Left renal cortex interstitium (tissue), 4 donors: ENCODE measurements around the gene TRABD2B. TPM values are rescaled to one million over a fixed set of nuclear protein-coding genes. Genes with fewer than 3 reads are reported as not detected.

ENCODE experiments used
- DNase-seq, 4 donors: peaks; one replicate each; pipeline ENCODE4 v3.0.0-alpha.2; 2013; ENCODE audit warnings: low read depth in 4 of 4, low spot score in 2 of 4, missing footprints in 1 of 4
- polyA plus RNA-seq, 4 donors: library from polyadenylated mRNA; unstranded; fragments of 120-200 nt; gene quantifications; one replicate each; pipeline ENCODE4 v1.2.1, GENCODE V29; 2013; ENCODE audit not compliant: insufficient read length in 4 of 4

The TRABD2B gene
- 10 to 100 TPM; 13.9 to 29.5 (median 23.1) TPM for polyA plus RNA-seq

DNA sequence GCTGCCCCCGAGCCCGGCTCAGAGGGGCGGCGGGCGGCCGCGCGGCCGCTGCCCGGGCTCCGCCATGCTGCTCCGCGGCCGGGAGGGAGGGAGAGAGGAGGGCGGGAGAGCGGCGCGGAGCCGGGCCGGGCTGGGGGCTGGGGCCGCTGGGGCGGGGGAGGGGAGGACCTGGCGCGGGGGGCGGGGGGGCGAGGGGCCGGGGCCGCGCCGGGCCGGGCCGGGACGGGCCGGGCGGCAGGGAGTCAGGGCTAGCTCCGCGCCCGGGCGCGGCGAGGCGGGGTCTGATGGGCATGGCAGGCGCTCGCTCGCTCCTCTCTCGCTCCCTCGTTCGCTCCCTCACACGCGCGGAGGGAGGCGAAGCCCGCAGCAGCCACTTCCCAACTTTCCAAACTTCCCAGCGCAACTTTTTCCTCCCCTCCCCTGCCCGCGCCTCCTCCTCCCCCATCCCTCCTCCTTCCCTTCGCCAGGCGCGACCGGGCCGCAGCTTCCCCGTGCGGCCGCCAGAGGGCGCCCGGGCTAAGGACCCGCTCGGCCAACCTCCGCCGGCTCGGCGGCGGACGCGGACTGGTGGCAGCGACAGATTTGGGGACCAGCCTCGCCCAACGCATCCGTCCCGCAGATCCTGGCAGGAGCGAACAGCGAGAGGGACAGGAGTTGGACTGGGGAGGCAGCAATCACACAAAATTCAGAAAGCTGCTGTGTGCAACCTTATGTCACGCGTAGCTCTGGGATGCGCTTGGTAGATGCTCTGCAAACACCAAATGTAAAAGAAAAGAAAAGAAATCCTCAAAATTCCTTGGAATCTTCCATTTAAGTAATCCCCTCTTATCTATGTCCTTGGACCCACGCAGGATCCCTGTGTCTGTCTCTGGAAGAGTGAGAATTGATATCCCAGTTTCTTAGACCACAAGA lies at the start of gene TRABD2B:
Gene TRABD2B (minus strand): TSS at position 97 of the 912 bp plus-strand sequence.
- DNase-seq, result peak in 3 of 4 donors; percentile 66 to 78 (median 77)

DNA sequence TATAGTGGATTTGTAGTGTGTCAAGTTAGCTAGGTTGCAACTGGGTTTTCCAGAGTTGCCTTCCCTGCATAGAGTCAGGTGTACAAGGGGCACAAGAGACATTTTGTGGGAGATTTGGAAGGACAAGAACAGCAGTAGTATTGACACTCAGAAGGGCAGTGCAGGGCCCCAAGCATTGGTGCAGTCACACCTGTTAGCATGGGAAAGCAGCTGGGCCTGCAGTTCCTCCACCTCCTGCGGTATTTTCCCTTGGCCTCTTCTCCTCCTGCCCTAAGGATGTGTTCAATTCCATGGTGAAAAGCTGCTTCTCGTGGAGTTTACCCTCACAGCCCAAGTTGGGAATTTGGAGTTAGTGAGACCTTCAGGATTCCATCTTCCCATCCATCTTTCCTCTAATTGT lies 47.1 kb upstream of the TRABD2B start:
- DNase-seq, result no peak

DNA sequence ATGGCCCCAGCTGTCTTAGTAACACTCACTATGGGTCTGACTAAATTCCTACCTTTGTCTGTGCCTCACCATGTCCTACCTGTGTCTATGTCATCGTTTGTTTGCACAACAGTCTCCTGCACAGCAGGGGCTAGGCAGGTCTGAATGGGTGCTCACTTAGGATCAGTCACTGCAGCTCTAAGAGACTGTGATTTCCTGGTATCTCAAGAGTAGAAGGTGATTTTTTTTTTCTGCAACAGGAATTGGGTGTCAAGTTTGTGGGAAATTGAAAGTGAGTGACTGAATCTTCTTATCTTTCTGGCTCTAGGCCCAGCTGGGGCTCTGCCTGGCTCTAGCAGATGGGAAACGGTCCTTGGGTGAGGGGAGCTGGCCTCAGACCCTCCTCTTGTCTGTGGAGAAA lies 46.4 kb upstream of the TRABD2B start:
- DNase-seq, result no peak

DNA sequence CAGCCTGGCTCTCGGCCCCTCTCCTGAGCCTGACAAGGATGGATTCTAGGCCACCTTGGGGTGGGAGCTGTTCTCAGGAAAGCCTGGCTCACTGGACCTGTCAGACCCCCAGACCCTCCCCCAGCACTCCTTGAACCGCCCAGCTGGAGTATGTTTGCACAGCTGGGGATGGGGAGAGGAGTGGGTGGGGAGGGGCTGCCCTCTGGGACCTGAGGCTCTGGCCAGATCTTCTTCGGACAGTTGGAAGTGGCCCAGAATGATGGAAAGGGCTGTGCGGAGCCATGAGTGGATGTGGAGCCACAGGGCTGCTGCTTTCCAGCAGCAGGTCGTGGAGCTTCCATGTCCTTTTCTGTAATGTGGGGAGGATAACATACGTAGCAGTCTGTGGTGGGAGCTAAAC lies 43.0 kb upstream of the TRABD2B start:
- no peak for DNase-seq

DNA sequence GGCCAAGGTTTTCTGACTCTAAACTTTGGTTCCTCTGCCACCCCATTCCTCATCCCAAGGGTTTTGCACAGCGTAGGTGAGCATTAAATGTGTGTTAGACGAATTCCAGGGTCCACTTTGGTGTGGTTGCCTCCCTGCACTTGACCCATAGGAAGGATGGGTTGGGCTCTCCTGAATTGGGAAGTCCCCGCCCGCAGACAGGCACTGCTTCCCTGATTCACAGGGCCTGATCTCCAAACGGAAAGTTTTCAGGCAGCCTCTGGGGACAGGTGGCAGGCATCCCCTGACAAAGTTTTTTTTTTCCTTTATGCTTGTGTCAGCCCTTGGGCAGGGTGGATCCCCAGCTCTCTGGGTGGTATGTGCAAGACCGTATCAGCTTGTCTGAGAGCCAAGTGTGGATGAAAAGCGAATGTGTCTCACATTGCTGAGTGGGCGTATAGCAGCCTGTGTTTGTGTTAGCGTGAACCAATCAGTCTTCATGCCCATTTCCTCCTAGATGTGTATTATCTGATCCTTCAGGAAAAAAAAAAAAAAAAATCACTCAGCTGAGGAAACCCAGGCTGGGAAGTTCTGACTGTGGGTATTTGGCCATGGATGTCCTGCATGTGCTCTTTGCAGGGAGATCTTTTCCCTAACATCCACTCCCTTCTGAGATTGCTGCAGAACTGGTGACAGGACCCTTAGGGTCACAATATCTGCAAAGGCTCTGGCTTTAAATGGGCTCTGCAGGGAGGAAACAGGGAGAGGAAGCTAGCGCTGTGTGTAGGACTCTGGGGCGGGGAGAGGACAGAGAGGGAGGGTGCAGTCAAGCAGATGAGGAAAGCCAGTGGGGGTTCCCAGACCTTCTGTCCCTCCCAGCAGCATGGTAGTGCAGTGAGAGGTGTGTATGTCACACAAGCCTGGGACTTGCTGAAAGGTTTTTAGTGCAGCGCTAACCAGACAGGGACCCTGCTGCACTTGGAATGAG lies 42.2 kb upstream of the TRABD2B start:
- peak in 2 of 4 donors; percentile 63 to 69 for DNase-seq

DNA sequence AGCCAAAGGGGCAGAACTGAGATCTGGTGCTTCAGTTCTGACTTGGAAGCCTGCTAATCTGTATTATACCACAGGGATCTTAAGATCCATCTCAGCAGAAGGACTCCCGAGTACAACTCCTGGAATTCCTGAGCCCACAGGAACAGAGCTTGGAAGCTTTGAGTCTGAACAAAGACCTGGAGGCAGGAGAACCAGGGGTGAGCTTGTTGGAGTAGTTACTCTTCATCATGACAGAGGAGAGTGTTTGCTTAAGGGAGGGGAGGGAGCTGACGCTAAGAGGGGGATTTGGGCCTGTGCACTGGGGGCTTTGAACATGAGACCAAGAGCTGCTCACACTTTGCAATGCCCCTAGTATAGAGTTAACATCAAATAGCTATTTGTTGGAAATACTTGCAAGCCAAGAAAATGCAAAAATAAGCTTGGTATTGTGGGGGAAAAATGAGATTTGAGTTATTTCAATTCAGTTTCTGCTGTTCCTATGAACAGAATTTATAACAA lies 41.1 kb upstream of the TRABD2B start:
- no peak for DNase-seq

DNA sequence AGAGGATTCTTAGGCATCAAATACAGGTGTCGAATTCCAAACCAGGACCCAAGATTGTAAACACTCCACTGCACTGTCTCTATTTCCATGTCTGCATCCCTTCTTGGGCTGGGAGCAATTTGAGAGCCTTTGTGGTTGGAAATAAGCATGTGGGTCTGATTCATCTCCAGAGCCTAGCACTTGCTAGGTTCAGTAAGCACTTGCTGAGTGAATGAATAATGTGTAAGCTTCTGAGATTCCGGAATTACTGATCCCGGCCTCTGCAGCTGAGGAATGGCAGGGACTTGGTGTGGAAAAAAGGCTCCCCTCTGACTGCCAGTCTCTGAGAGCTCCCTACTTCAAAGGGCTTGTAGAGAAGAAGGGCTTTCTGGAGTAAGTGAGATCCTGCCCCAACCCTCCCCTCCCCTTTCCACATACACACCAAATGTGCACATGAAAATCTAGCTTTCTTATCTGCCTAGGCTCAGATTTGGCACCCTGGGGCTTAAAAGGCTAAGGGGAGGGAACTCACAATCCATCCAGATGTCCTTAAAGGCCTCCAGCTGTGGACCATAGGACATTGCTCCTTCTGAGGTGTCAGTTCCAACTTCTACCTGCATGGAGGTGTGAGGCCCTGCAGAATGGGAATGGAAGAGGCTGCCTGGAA lies 39.6 kb upstream of the TRABD2B start:
- no peak for DNase-seq

DNA sequence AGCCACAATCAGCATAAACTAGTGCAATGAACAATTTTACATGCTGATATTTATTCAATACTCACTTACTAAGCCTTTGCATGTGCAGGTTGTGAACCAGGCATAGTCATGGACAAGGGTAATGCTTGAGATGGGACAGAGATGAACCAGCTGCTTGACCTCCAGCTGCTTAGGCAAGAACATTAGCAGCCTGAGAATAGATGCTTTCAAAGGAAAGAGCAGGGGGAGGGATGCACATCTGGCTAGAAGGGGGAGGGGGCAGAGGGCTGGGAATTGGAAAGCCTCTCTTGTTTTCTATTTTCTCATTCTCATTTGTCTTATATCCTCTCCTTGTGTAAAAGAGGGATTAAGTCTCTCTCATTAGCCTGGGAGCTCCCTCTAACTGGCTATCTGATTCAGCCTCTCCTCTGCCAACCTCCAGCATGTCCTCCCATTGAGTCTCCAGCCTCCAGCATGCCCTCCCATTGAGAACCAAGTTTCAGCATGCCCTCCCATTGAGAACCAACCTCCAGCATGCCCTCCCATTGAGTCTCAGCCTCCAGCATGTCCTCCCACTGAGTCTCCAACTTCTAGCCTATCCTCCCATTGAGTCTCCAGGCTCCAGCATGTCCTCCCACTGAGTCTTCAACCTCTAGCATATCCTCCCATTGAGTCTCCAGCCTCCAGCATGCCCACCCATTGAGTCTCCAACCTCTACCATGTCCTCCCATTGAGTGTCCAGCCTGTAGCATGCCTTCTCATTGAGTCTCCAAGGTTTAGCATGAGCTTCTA lies 38.4 kb upstream of the TRABD2B start:
- no peak for DNase-seq

DNA sequence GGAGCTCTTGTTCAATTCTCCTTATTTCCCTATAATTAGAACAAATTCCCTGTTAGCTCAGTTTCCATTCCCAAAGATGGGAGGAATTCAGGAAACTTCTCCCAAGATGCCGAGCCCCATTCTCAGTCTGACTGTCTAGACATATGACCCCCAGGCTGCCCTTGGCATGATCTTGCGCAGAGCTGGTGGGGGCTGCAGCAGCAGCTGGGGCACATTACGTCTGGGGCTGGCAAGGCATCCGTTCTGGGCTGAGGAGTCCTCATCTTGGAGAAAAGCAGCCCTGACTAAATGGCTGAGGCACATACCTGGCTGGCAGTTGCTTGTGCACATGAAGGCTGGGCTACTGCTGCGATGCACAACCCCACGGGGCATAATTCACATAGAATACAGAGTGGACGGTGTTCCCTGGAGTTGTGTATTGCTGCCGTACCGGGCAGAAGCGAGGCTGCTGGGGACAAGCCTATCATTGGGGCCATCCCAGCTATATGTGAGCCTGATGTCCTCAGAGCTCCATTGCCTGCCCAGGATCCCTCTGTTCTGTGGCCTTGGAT lies 36.4 kb upstream of the TRABD2B start:
- no peak for DNase-seq

DNA sequence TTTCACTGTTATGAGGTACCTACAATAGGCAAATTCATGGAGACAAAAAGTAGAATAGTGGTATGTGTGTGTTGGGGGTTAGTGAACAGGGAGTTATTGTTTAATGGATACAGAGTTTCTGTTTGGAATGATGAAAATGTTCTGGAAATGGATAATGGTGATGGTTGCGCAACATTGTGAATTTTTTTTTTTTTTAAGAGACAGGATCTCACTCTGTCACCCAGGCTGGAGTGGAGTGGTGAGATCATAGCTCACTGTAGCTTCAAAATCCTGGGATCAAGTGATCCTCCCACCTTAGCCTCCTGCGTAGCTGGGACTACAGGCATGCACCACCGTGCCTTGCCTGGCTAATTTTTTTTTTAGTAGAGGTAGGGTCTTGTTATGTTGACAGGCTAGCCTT lies 34.5 kb upstream of the TRABD2B start:
- no peak for DNase-seq

DNA sequence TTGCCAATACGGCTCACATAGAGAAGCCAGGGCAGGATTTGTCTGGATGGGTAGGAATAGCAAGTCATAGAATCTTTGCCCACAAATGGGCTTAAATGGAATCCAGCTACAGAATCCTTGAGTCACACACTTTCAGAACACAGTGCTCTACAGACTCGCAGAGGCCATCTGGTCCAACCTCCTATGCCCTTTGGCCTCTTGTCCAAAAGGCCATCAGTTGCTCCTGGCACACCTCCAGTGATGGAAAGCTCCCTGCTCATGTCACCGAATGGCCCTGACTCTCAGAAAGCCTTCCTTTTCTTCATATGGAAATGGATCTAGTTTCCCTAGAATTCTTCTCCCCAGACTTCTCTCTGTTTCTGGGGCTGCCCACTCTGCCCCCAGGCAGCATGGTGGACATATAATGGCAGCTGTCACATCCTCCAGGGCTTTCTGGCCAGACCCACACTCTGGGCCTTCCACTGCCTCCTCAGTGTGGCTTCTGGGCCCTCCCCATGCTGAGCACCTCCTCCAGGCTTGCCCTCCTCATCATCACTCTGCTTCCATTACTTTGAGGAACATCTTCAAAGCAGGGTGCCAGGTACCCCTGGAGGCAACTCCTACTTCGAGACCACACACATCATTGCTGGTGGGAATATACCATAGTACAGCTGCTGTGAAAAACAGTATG lies 33.6 kb upstream of the TRABD2B start:
- DNase-seq, result no peak

DNA sequence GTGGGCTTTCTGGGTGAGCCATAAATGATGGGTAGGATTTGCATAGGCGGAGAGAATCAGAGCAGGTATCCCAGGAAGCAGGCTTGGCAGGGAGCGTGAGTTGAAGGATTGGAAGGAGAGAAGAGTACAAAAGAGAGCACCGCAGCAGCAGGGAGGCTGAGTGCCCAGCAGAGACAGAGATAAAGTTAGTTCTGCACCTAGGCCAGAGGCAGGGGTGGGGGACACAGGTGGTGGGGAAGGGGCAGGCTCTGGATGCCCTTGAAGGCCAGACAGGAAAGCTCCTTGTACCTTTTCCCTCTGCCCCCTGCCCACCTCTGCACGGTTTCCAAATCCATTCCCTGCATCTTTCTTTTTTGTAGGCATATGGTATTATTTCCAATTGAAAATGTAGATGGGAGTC lies 33.0 kb upstream of the TRABD2B start:
- DNase-seq, result no peak

DNA sequence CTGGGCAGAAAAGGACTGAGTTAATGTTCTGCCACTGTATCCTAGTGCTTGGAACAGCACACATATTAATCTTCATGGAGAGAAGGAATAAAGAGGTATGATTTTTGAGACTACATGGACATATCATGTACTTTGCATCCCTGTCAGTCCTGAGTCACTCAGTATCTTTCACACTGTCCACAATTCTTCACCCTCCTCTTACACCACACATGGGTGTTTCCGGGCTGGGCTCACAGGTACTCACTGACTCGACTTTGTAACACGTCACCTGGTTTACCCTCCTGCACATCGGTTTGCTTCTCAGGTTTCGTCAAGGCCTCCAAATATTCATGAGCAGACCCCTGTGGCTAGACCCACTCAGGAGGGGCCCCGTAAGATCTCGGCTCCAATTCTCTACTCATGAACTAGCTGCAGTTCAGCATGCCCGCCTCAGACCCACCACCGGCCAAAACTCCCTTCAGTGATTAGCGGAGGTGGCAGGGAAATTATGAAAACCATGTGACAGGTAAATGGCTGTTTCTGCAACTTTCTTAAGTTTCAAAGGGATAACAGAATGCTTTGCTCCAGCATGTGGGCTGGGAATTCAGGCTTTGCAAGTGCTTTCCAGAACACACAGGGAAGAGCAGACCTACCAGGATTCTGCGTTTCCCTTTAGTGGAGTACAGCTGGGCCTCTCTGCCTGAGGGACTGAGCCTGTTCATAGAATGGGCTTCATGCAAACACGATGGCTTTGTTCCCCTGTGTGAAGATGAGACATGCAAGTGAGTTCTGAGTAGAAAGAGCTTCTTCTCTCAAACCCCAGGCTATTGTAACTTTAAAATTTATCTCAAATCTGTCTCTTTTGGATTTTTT lies 31.3 kb upstream of the TRABD2B start:
- no peak for DNase-seq

DNA sequence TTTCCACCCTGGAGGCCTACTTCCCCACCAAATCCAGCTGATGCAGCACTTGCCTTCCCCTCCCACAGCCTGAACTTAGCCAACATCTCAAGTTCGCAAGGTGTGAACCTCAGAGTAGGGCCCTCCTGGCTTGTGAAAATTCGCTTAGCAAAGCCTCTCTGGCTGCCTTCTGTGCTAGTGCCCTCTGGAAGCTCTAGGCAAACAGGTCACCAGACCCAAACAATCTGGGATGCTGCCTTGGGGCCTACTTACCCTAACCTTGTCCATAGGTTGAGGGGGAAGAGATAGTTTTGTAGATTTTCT lies 30.3 kb upstream of the TRABD2B start:
- DNase-seq, result no peak

DNA sequence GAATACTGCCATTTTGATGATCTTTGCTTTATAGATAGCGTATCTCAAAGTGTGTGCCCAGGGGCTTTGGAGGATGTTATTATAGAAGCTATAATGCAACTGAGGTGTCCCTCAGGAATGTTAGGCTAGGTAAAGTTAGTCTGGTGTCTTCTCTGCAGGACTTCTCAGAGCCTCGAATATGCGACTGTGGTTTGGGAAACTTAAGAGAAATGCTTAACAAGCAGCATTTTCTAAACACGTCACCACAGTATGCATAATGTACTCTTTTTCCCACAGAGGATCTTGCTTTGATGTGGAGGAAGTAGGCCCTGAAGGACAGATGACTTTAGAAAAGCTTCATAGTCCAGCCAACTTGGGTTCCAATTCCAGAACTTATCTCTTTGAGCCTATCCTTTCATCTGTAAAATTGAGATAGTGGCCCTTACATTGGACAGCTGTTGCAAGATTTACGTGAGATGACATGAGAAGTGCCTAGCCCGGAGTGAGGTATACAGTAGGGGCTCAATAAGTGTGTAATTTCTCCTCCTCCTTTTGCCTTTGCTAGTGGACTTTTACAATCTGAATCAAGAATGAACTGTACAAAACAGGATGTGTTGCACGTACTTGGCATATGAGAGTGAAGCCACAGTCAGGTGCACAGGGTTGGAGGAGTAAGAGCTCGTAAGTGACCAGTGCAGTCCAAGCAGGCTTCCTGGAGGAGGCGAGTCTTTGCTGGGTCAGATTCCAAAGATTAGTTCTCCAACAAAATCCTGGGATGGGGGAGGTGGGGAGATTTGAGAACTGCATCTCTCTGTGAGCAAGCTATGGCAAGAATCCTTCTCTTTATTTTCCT lies 29.7 kb upstream of the TRABD2B start:
- DNase-seq, result no peak

DNA sequence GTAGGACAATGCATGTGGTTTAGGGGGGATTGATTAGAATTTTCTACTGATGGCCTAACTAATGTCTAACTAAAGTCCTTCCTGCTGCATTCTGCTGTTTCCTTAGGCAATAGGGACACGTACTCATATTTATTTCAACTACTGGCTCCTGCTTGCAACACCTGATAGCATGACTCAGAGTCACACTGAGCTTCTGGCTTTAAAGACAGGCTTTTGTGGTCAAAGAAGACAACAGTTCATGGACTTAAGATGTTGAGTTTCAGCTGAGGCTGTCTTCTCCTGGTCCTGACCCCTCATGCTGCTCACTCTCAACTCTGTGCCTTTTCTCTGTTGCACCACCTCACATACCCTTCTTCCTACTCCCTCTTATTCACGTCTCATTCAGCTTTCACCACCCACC lies 29.1 kb upstream of the TRABD2B start:
- DNase-seq, result no peak

DNA sequence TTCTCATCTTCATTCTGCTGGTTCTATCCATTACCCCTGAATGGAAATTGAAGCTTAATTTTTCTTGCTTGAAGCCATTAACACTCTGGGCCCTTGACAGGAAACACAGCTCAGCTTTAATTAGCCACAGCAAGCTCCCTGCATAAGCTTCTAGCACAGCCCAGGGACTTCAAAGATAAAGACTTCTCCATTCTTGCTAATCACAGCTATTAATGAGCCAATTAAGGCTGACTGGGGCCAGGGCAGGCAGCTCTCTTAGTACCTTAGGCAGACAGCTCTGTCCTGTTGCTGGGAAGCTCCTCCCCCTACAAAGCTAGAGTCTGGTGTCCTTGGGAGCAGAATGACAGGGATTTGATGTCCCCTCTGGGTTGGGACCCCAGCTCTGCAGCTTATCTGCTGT lies 27.9 kb upstream of the TRABD2B start:
- DNase-seq, result no peak
